Colonic mucosa (tissue), 4 donors: Measurements from ENCODE around the gene KRT7. TPM values are rescaled to one million over a fixed set of nuclear protein-coding genes. Genes with fewer than 3 reads are reported as not detected.

ENCODE experiments used
- DNase-seq: peaks from one replicate; pipeline ENCODE4 v3.0.0-alpha.2; 2020
- H3K27ac ChIP-seq: fragments of 200-600 bp; one replicate; pipeline ENCODE4 v1.8.0; 2021
- H3K27me3 ChIP-seq: fragments of 200-600 bp; one replicate; pipeline ENCODE4 v1.8.0; 2021
- H3K36me3 ChIP-seq: fragments of 200-600 bp; one replicate; pipeline ENCODE4 v1.8.0; 2021
- H3K4me1 ChIP-seq: fragments of 200-600 bp; one replicate; pipeline ENCODE4 v1.8.0; 2021; ENCODE audit warnings: mild to moderate bottlenecking
- H3K4me3 ChIP-seq: fragments of 200-600 bp; one replicate; pipeline ENCODE4 v1.8.0; 2021
- H3K9ac ChIP-seq, 2 donors: one replicate each; pipeline ENCODE4 v1.7.0; 2013; ENCODE audit warnings: control low read depth in 2 of 2, low read depth in 2 of 2, low read length in 2 of 2
- H3K9me3 ChIP-seq: fragments of 200-600 bp; one replicate; pipeline ENCODE4 v1.8.0; 2021
- CTCF ChIP-seq: fragments of 200-600 bp; IDR thresholded peaks from one replicate; pipeline ENCODE4 v1.8.0; 2022; ENCODE audit warnings: antibody characterized with exemption, mild to moderate bottlenecking
- intact Hi-C: fragments of 100-400 bp; cut with DNase I; formaldehyde crosslinking; loops from one replicate; pipeline ENCODE4 v1.14.1; 2022
- total RNA-seq, 2 donors: library from RNA; stranded (reverse); fragmentation: NEBNext Ultra II Directional in 1 of 2; extraction: Animal tissue kit (Norgen Biotek cat#: 25700) in 1 of 2; gene quantifications; one replicate each; pipeline ENCODE4 v1.2.1, GENCODE V29; 2021
- donor health status: healthy.
- donor health status: DM: no; HTN: no; CAD: no.
- donor health status: DM: no; HTN: no; CAD: no.

KRT7 gene
- total RNA-seq, 2 donors from 2014 or later, result 2.1 to 4.0 TPM

DNA sequence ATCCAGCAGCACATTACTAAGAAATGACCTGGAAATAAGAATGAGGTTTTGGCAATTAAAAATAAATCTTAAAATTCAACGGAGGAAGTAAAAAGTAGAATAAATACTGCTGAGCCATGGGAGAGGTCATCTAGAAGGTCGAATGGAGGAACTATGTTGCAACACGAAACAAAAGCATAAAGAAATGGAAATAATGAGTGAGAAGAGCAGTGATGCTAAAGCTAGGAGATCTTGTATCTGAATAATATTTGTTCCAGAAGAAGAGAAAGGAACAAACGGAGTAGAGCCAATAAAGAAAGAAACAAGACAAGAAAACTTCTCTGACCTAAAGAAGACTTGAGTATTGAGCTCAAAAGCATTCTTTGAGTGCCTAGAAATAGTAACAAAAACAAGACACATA, 6.6 kb upstream of the KRT7 start:
- no peak overlapping the region for H3K27ac ChIP-seq
- no peak overlapping the region for H3K9ac ChIP-seq
- intact Hi-C loops, result no loop called here

DNA sequence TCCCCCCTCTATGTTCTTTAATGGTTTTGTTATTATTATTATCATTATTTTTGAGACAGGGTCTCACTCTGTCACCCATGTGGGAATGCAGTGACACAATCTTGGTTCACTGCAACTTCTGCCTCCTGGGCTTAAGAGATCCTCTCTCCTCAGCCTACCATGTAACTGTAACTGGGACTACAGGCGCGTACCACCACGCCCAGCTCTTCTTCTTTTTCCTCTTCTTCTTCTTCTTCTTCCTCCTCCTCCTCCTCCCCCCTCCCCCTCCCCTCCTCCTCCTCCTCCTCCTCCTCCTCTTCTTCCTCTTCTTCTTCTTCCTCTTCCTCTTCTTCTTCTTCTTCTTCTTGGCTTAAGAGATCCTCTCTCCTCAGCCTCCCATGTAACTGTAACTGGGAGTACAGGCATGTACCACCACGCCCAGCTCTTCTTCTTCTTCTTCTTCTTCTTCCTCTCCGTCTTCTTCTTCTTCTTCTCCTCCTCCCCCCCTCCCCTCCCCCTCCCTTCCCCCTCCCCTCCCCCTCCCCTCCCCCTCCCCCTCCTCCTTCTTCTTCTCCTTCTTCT, 5.4 kb upstream of the KRT7 start:
- intact Hi-C loops, result no loop called here
- Histone ChIP-seq H3K4me3 (no peak overlapping the region), H3K9ac (no peak overlapping the region), H3K27me3 (no peaks in the 10 kb centered on the region), H3K36me3 (no peaks in the 10 kb centered on the region), H3K27ac (no peak overlapping the region), H3K4me1 (peaks cover 6% of the 10 kb centered on the region), H3K9me3 (no peaks in the 10 kb centered on the region)
- no peak for TF ChIP-seq CTCF
- no peak for DNase-seq

More for the DNA sequence above, 6.6 kb upstream of the KRT7 start:
- Histone ChIP-seq H3K36me3 (no peaks in the 10 kb centered on the region), H3K4me3 (no peak overlapping the region), H3K27me3 (no peaks in the 10 kb centered on the region), H3K4me1 (no peaks in the 10 kb centered on the region), H3K9me3 (no peaks in the 10 kb centered on the region)
- no peak for TF ChIP-seq CTCF
- DNase-seq, result no peak

DNA sequence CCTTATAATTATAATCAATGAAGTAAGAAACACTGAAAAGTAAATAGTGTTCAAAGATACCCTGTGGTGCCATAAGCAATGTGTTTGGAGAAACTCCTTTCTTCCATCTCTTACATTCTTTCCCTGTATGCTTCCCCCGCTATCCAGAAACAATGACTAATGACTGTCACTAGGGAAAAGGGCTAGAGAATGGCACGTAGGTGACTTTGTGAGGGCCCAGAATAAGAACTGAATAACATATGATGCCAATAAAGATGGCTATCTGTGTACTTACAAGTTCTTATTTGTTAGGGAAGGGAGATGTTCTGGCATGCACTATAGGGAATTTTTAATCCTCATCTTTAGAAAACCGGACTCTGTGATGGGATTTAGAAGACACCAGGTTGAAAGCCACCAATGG, 4.7 kb upstream of the KRT7 start:
- Histone ChIP-seq H3K4me3 (no peak overlapping the region), H3K9ac (no peak overlapping the region), H3K4me1 (peaks cover 10% of the 10 kb centered on the region), H3K27ac (no peak overlapping the region), H3K27me3 (peaks cover 5% of the 10 kb centered on the region), H3K36me3 (no peaks in the 10 kb centered on the region), H3K9me3 (no peaks in the 10 kb centered on the region)
- intact Hi-C loops, result no loop called here
- no peak for DNase-seq
- TF ChIP-seq CTCF, result no peak

DNA sequence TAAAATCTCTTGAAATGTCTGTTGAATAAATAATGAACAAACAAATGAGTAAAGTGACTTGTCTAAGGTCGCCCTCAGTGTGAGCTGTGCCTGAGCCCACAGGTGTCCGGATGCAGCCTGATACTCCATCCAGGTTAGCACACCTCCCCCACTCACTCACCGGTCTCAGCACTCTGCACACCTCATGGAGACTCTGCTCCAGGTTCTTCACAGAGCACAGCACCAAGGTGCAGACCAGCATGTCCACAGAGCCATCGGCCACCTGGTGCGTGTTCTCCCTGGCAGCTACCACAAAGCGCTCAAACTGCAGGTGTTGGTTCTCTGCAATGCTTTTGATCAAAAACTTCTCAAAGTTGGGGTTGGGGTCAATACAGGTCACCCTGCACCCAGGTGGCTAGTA, 4.1 kb upstream of the KRT7 start:
- Histone ChIP-seq H3K9me3 (no peaks in the 10 kb centered on the region), H3K36me3 (no peaks in the 10 kb centered on the region), H3K4me1 (peaks cover 10% of the 10 kb centered on the region), H3K27ac (no peak overlapping the region), H3K4me3 (no peak overlapping the region), H3K27me3 (peaks cover 6% of the 10 kb centered on the region), H3K9ac (no peak overlapping the region)
- intact Hi-C loops, result no loop called here
- no peak for TF ChIP-seq CTCF
- no peak for DNase-seq

- H3K9ac ChIP-seq, result no peak overlapping the region
- DNase-seq, result no peak
- intact Hi-C loops, result no loop called here
These were observed 3.2 kb upstream of the KRT7 start for GRCh38 chr12:52229836-52230343.

More at GRCh38 chr12:52229836-52230343, 3.2 kb upstream of the KRT7 start:
- Histone ChIP-seq H3K27me3 (peaks cover 6% of the 10 kb centered on the region), H3K4me3 (no peak overlapping the region), H3K4me1 (peaks cover 10% of the 10 kb centered on the region), H3K36me3 (no peaks in the 10 kb centered on the region), H3K9me3 (no peaks in the 10 kb centered on the region), H3K27ac (no peak overlapping the region)
- TF ChIP-seq CTCF, result no peak
